HG03064 (cell line): Measurements from ENCODE around the gene CFAP97D1.
"Not testable (repeated sequence)": the region's sequence is repeated elsewhere in the genome, so short reads cannot be mapped to it uniquely, and the experiment has no call there.

Experiments
- ATAC-seq: cut with Tn5 transposase; IDR thresholded peaks from one replicate; pipeline ENCODE4 v1.9.1; 2021; ENCODE audit warnings: low read depth; ENCODE audit not compliant: unreplicated experiment

Gene CFAP97D1

DNA sequence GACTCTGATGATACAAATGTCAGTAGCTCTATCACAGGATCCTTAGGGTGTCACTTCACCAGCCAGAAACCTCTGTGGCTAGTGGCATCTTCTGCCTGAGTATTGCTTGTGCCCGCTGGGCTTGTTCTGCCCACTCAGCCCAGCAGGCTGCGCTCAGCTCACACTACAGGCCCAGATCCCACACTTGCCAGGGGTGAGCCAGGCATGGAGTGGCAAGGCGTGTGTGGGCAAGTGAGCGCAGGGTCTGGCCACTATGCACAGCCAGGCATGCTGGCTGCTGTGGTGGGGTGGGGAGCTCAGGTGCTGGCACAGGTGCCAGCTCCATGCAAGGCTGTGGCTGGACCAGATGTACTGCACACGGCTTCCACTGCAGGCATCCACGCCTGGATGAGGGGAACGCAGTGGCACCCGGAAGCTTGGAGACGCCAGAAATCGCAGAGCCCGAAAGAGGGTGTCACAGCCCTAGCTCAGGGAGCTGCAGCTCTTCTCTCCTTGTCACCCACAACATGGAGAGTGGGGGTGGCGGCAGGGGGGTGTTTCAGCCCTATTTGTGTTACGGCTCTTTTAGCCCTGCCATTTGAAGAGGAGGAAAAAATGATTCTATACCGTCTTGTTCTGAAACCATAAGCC is 10.2 kb downstream of the CFAP97D1 start:
- no peak for ATAC-seq

DNA sequence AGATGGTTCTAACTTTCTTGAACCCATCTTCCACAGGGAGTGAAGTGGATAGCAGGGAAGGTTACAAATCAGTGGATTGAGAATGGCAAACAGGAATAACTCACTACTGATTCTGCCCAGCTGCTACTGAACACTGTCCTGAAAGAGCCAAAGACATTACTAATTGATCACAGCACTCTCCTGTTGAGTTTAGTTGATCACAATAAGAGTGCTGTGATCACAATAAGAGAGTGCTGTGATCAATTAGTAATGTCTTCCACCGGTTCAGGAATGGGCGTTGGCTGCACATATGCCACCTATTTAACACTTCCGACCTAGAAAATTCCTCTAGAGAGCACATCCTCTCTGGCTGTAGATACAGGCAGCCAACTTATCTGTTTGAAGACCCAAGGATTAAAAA is 11.4 kb downstream of the CFAP97D1 start:
- ATAC-seq: no peak

DNA sequence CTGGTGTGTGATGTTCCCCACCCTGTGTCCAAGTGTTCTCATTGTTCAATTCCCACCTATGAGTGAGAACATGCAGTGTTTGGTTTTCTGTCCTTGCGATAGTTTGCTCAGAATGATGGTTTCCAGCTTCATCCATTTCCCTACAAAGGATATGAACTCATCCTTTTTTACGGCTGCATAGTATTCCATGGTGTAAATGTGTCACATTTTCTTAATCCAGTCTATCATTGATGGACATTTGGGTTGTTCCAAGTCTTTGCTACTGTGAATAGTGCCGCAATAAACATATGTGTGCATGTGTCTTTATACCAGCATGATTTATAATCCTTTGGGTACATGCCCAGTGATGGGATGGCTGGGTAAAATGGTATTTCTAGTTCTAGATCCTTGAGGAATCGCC is 12.4 kb downstream of the CFAP97D1 start:
- ATAC-seq: not testable (repeated sequence)

DNA sequence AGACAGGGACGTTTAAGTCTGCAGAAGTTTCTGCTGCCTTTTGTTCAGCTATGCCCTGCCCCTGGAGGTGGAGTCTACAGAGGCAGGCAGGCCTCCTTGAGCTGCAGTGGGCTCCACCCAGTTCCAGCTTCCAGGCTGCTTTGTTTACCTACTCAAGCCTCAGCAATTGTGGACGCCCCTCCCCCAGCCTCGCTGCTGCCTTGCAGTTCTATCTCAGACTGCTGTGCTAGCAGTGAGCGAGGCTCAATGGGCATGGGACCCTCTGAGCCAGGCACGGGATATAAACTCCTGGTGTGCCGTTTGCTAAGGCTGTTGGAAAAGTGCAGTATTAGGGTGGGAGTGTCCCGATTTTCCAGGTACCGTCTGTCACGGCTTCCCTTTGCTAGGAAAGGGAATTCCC is 17.8 kb downstream of the CFAP97D1 start:
- ATAC-seq: not testable (repeated sequence)

DNA sequence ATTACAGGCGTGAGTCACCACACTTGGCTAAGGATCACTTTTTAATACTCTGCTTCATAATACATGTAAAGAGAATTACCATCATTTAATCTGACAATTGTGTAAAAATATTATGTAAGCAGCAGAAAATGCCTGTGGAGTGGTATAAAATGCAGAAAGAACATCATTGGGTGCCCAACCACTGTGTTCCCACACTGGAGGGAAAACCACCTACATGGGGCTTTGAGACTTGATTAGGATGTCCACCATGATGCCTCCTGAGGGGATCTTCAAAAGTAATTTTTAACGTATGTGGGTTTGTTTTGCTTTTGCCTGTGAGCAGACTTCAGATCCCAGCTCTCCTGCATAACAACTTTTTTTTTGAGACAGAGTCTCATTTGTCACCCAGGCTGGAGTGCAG is 18.8 kb downstream of the CFAP97D1 start:
- ATAC-seq: no peak

DNA sequence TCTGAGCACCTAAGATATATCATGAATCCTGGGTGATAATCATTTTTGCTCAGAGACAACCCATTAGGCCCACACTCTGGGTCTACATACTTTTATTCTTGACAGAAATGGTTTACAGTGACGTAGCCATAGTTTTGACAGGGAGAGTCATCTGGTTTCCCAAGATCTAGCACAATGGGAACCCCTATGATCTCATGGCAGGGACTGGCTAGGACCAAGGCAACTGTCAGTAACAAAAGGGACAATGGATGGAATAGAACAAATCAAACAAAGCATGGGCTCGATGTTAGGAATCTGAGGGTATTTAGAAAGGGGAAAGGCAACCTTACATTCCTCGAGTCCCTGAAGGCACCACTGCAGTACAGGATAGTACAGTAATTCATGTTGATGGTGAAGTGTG is 20.5 kb downstream of the CFAP97D1 start:
- no peak for ATAC-seq

DNA sequence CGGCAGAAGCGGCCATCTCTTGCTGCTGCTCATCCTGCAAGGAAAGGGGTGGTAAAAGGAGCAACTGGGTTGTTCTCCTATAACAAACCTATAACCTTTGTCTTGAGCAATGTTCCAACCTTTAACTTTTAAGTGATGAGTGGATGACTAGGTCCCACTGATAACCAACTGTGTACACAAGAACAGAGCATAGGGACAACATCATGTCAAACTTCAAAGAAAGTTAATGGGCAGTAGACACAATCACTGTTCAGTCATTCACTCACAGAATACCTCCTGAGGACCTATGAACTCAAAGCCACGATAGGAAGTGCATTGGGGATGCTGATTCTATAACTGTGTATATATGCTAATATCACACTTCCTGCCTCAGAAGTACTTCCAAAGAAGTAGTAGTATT is 21.6 kb downstream of the CFAP97D1 start:
- no peak for ATAC-seq

DNA sequence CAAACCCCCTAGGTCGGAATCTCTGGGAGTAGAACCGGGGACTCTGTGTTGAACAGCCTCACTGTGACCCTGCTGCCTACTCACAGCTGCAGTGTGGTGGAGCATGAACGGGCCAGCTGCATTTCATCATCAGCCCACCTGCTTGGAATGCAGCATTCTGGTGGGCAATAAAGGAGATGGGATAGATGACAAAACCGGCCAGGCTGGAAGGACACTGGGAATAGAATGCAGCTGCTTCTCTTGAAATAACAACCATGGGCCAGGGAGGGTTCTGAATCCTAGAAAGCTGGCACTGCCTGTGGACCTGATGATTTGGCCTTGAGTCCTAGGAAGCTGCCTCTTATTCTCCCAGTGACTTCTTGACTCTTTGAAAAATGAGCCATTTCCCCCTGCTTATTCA is 23.5 kb downstream of the CFAP97D1 start:
- ATAC-seq: no peak

DNA sequence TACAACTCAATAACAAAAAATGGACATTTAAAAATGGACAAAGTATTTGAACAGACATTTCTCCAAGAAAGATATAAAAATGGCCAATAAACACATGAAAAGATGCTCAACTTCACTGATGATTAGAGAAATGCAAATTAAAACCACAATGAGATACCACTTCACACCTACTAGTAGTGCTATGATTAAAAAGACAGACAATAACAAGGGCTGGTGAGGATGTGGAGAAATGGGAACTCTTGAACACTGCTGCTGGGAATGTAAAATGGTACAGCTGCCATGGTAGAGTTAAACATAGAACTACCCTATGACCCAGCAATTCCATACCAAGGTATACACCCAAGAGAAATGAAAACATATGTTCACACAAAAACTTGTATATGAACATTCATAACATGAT is 24.9 kb downstream of the CFAP97D1 start:
- no peak for ATAC-seq

DNA sequence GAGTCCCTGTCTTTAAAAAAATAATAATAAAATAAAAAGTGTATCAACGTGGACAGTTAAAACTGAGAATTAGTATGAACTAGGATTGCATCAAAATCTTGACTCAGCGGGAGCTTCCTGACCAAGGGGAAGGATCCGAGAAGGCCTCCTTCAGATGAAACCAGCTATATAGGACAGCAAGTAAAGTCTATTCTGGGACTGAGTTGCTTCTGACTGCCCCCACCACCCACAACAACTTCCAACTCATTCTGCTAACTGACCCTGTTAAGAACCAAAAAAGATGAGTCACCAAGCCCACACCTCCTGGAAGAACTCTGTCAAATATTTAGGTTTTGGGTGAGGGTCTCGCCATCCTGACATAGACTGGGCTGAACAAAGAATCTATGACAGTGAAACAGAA is 27.8 kb downstream of the CFAP97D1 start:
- no peak for ATAC-seq

DNA sequence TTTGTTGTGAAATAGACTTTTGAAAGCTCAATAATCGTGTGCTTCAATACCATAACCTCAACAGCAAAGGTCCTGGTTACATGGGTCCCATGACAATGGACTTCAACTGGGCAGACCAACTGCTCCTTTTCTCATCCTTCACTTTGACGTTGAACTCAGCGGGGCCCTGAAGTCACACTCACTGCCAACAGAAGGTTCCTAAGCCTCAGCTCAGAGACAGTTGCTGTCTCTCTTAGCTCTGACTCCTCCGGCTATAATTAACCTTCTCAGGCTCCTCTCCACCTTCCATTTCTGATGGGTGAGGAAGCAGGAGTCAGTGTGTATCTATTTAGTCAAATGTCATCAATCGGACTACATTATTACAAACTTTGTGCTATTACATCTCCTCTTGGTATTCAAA is 28.9 kb downstream of the CFAP97D1 start:
- no peak for ATAC-seq

DNA sequence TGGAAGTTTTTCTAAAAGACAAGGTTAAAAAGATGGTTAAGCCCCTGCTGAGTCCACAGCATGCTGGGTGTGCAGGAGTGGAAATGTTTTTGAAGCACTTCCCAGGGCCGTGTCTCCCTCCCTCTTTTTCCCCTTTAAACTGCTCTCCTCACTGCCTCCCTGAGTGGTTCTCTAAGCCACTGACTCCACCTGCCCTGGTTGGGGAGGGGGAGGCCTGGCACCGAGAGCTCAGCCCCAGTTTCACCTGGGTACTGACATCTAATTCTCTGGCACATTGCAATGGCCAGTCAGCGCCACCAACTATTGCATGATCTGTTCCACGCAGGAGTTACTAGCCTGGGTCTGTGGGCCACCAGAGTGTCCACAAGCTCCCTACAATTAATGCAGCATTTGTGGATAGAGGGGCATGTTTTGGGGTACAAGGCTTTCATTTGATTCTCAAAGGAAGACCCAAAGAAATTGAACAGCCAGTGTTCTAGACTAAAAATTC is 30.0 kb downstream of the CFAP97D1 start:
- ATAC-seq: no peak

DNA sequence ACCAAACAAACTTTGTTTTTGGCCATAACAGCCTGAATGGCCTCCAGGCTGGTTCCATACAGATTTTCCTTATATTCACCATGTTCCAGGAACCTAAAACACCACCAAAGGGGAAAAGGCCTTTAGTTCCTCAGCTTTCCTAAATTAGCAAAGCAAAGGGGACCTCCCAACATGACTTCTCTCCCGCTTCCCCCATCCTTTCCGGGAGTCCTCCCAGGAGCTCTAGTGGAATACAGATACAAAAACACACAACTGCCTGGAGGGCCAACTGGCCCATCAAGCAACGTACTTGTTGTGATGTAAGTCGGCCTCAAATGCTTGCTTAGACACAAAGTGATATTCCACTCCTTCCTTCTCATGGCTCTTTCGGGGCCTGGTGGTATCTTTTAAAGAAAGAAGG is 30.6 kb downstream of the CFAP97D1 start:
- no peak for ATAC-seq

DNA sequence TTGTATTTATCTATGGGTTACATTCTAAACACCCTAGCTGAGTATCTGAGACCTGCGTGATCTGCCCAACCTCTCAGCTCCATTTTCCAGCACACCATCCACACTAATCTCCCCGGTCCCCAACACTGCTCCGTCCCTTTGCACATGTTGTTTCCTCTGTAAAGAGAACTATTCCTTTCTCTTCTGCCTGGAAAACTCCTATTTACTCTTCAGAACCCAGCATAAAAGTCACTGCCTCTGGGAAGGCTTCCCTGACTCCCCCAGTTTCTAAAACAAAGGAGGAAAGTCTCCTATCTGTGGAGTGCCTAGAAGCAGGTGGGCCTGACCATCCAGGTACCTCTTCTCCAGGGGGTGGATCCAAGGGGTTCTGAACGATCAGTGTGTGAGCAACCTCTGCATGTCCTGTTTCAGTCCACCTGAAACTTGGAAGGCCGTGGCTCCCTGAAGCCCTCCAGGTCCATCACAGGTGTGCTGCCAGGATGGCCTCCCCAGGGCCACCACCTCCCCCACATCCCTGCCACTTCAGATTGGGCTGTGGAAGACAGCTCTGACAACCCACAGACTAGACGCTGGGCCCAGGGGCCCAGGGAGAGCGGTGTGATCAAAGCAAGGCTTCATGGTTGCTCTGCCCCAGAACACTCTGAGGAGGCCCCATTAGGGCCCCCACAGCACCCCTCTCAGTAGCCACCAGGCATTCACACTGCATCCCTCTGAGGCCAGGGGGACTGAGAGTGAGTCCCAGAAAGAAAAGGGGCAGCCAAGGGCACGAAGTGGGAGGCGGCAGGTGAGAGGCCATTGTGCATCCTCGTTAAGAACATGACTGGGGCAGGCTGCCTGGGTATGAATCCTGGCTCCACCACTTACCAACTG is 32.4 kb downstream of the CFAP97D1 start:
- no peak for ATAC-seq

DNA sequence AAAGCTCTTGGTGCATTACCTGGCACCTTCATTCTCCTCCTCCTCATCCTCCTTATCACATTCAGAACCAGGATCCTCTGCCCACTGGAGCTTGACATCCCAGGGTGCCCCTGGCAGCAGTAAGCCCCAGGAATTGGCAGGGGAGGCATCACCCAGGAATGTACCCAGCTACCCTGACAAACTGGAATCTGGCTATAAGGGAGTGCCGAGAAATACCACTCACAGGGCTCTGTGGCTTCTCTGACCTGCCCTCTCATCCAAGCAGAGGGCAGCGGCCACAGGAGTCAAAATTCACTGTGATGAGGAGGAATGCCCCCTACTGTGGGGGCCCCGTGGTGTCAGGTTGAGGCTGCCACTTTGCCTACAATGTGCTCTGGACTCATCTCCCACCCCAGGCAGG is 33.2 kb downstream of the CFAP97D1 start:
- no peak for ATAC-seq

DNA sequence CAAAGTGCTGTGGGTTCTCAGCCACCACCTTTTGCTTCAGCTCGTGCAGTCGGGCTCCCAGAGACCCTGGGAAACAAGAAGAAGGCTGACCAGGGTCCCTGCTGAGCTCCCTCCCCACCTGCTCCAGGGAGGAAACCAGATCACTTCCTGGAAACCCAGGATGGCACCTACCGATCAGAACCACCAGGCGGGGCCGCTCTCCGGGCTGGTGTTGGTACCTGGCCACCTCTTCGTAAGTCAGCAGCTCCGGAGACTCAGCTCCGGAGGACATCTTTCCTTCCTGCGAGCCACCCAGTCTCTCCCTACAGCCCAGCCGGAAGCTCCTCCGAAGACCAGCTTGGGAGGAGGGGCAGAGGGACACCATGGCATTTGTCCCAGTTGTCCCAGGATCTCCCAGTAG is 33.8 kb downstream of the CFAP97D1 start:
- no peak for ATAC-seq

DNA sequence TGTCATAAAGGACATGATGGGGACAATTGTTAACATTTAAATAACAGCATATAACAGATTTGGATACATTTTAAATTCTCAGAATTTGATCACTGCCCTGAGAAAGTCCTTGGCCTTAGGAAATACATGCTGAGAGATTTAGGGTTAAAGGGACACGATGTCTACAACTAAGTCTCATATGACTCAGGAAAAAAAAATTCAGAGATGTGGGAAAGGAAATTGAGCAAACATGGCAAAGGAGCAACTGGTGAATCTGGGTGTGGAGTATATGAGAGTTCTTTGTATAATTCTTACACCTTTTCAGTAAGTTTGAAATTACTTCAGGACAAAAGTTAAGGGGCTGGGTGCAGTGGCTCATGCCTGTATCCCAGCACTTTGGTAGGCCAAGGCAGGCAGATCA is 34.5 kb downstream of the CFAP97D1 start:
- no peak for ATAC-seq

DNA sequence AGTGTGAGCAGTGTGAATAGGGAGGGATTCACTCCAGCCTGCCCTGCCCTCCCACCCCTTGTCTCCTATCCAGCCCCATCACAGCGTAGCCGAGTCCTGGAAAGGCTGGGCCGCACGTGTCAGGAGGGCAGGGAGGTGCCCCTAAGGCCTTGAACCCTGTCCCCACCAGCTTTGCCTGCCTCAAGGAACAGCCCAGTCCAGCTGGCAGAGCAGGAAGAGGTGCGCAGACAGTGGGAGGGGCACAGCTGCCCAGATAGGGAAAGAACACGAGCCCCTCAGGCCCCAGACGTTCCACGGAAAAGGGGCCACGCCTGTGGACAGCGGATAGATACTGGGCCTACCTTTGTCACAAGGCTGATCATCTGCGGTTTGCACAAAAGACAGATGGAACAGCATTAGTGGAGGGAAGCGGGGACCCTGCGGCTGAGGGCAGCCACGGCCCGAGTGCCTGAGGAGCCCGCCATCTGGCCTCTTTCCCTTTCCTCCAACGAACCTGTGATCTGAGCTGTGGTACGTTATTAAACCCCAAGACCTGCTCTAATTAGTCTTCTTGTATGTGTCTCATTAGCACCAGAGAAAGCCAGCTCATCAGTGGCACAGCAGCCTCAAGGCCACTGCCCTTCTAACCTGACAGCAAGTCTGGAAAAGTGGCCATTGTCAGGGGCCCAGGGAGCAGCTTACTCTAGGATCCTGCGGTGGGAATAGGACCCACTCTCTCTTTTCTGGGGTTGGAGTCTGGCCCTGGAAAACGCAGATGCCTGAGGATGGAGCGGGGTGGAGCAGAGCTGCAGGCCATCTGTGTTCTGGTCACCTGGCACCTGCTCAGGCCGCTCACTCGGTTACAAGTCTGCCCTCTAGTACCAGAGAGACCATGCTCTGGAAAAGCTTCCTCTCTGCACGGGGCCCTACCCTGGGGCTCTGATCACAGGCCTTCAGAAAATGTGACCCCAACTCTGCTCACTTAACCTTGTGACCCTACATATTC is 36.4 kb downstream of the CFAP97D1 start:
- ATAC-seq: no peak

DNA sequence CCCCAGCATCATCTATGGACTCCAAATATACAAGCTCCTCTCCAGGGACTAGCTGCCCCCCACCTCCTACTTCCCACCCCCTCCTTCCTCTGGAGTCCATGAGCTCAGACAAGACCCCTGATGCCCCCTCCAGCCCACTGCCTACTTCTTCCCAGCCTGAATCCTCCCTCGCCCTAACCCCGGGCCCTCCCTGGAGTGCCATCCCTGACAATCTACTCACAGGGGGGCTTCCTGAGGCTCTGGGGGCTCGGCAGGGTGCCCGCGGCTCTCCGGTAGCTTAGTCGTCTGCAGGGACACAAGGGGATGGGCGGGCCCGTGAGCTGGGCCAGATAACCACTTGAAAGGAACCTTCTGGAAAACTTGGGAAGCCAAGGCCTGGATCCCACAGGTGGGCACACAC is 37.6 kb downstream of the CFAP97D1 start:
- no peak for ATAC-seq

DNA sequence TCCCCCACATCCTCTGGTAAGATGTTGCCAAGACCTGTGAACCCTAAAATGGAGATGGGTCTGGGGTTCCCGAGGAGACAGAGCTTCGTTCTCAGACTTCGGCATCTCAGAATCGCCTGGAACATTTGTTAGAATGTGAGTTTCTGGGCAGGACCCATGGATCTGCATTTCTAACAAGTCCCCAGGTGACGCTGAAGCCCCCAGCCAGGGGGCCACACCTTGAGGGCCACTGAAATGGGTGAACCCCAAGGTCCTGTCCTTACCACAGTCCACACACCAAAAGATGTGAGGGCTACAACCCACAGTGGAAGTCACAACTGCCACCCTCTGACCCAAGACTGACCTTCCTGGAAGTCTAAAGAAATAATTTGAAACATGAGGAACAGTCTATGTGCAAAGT is 38.7 kb downstream of the CFAP97D1 start:
- no peak for ATAC-seq

DNA sequence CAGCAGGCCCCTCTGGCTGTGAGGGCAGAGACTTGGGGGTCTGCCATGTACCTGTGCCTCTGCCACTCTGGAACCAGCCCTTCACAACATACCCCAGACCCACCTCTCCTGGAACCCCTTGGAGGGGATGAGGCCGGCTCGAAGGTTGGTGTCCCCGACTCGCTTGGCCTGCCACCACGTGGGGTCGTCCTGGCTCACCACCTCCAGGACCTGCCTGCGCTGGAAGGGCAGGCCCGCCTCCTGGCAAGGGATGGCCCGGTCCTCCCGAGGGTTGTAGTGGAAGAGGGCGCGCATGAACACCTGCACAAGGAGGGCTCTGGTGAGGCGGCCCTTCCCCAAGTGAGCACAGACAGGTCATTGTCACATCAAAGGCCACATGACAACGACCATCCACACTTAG is 40.5 kb downstream of the CFAP97D1 start:
- ATAC-seq: no peak
